Skin of body (tissue), 2 donors: ENCODE results near the gene SRGAP3. TPM values are rescaled to one million over a fixed set of nuclear protein-coding genes. Genes with fewer than 3 reads are reported as not detected.

Source experiments
- DNase-seq: peaks from one replicate; lab custom pipeline; 2025; lab: John Stamatoyannopoulos, UW
- total RNA-seq: library from RNA; depleted of rRNA; stranded (reverse); fragments of >200 nt; gene quantifications from one replicate; pipeline ENCODE4 v1.2.3, GENCODE V29; 2014

Gene SRGAP3
- total RNA-seq, 1 donor from 2014 or later: 21.4 TPM

DNA sequence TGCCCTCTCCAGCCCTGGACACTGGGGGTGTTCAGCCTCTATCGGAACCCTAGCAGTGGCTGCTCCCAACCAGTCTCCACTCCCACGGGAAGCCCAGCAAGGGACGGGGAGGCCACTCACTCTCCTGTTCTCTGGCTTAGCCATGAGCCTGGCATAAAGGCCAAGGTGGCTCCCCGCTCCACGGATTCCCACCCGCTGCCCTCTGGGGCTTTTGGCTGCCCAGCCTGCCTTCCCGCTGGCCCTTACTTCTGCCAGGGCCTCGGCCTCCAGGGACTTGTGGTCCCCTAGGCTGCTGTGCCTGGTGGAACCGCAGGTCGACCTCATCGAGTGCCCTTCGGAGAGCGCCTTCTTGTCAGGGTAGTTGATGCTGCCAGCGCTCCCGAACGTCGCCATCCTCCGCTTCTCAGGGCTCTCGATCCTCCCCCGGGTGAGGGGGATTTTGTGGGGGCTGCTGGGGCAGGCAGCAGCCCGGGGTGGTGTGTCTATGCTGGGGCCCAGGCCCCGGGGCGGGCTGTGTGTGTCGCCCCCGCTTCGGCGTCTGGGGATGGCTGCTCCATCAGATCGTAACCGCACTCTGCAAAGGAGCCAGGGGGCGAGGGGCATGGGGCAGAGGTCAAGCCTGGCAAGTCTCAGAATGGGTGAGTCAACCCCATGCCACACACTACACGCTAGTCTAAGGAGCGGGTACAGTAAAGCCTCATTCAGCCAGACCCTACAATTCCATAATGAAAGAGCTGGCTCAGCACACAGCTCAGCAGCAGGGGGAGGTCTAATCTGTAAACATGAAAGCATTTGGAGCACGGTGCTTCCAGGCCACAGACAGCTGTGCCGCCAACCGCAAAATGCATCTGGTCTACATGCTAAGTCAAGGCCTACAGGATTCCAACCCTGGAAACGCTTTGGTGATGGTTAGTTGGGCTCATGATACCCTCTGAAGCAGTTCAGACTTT lies 258.9 kb downstream of the SRGAP3 start:
- DNase-seq: peak; percentile 62

DNA sequence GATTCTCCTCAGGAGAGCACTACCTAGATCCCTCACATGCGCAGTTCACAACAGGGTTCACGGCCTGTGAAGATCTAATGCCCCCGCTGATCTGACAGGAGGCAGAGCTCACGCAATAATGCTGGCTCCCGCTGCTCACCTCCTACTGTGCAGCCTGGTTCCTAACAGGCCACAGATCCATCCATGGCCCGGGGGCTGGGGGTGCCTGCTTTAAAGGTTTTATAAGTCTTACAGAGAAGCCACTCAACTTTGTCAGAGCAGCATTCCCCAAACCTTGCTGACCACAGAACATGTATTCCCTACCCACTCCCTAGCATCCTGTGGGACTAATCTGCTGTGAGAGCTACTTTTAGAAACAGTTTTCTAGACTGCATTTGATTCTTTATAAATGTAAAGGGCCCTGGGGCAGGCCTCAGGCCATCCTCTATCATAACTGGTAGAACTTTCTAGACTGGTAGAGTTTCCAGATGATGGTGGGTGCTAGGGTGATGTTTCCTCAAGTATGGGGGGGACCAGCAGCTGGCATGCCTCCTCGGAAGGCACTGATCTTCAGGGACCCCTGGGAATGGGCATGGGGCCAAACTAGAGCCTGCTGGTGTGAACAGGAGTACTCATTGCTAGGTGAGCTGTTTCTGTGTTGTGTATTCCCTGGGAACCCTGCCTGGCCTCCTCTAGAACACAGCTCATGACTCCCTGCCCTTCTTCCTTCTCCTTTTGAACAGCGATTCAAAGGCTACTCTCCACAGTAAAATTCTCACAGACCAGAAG lies 260.5 kb downstream of the SRGAP3 start:
- no peak for DNase-seq

DNA sequence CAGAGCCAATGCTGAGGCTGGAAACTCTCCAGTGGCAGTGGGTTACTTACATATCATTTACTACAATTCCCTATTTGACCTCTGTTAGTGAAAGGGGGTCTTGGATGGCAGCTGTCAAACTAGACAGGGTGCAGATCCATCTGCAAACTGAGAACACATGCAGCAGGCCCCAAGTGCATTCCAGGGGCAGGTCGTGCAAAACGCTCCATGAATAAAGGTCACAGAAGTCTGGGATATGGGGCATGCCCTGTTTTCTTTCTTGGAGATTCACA lies 261.1 kb downstream of the SRGAP3 start:
- no peak for DNase-seq

DNA sequence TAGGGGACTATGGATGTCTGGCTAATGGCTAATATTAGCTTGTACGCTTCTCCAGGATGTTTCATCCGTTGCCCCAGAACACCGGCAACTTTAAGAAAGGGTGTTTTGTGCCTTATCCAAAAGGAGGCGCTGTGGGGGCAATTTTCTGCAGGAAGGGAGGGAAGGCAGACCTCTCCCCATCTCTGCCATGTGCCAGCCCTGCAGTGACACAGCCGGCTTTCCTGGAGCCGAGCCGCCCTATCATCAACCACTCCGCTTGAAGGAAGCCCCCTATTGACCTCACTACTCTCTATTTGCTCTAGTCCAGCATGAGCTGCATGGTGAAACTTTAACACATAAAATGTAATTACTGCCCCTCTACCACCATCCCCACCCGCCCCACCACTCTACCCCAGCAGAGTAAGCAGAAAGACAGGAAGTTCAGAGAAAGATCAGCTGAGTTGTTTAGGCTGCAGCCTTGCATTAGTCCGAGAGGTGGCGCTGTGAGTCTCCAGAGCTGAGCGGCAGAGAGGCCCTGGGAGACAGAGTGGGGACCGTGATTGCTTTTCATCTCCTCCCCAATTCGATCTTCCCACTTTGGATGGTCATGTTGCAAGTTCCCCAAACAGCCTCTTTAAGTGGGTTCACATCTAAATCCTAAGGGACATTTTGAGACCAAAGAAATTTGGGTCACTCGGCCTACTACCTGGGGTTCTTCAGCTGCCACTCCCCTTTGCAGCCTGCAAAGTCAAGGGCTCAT lies 261.6 kb downstream of the SRGAP3 start:
- peak; percentile 75 for DNase-seq

DNA sequence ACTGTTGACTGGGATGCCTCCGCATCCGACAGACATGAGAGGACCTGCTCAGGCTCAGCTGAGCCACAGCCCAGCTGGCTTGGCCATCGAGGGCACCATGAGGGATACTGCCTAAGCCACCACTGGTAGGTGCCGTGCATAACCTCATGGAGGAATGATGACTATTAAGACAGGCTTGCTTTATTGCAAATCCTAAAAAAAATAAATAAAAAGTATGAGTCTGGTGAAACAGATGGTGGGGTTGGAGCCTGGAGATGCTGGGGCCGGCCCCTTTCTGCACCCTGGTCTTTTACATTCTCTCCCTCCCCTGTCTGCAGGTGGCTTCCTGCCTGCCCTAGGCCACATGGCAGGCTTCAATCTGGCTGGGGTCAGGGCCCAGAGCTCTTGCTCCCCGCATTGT lies 262.2 kb downstream of the SRGAP3 start:
- no peak for DNase-seq

DNA sequence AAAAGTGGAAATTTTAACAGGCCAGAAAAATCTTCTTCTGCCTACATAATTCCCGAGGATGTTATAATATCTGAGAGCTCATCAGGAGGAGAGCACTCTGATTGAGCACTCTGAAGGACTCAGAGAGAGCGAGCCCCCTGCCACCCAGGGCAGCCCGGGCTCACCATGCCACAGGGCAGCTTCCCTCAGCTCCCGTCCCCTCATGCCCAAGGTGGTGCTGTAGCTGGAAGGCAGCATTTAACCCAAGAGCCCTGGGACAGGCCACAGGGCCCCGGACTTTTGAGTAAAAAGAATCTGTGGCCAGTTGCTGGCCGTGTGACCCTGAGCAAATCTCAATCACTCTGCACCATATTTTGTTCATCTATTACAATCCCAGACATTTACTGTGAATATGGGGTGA lies 262.7 kb downstream of the SRGAP3 start:
- DNase-seq: no peak

DNA sequence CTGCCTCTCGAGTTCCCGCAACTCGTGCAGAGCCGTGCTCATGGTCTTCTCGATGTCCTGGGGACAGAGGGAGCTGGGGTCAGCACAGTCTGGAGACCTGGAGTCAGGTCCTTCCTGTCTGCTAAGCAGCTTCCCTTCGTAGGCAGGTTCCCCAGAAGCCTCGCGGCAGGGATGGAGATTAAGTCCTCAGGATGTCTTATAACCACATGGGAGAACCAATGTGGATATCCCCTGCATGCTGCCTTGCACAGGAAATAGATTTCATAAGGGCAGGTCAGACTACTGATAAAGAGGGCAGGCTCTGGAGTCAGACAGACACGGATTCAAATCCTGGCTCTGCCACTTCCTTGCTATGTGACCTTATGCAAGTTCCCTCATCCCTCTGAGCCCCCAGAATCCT lies 263.6 kb downstream of the SRGAP3 start:
- no peak for DNase-seq

DNA sequence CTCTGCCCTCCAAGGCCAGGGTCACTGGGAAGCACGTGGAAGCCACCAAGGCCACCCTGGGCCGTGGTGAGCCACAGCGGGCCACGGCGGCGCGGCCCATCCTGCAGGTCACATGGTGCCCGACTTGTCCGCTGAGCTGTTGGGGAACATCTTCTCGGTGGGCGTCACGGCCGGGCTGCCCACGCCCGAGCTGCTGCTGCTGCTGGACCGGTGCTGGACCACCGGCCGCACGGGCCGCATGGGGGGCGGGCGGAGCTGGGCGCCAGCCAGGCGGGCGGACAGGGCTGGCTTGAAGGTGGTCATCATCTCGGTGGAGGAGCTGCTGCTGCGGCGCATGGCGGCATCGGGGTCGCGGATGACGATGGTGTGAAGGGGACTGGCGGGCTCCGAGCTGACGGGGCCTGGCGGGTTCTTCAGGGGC lies 264.0 kb downstream of the SRGAP3 start:
- no peak for DNase-seq

DNA sequence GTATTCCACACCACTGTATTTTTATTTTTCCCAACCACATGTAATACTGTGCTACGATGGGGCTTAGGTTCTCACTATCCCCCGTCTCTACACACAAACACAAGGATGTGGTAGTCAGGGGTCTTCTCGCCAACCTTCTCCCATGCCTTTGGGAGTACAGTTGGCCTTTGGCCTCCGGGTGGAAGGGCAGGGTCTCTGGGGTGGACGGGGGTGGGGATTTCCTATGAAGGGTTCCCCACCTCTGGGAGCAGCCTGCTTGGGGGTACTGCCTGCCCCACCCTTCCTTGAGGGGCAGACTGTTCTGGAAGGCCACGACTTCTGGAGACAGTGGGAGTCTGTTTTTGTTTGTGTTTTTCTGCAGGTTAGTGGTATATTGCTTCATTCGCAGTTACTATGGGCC lies 264.9 kb downstream of the SRGAP3 start:
- no peak for DNase-seq

DNA sequence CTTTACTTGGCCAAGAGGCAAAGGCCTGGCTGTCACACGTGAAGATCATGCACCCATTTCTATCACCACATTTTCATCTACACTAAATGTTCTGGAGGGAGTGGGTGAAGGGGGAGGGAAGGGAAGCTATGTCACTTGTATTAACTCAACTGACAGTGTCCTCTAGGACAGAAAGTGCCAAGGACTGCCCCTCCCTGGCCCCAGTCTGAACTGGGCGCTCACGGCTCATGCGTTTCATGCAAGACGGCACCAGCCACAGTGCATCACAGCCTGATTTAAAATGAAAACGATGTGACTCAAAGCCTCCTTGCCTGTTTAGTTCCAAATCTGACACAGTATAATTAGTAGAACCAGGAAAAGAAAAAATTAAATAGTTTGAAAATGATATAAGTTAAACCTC lies 265.4 kb downstream of the SRGAP3 start:
- DNase-seq: no peak

DNA sequence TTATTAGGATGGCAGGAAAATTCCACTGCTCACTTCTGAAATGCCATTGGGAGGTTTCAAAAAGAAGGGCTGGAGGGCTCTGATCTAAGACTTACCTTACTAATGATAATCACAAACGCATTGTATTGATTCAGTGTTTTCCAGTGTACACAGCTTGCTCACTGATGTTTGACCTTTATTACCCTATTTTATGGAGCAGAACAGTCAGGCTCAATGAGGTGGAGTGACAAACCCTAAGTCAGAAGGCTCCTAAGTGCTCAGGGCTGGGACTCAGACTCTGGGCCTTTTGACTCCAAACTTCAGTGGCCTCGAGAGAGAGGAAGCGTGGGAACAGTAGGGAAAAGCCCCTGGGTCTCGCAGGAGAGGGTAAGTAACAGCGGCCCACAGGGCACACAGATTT lies 265.9 kb downstream of the SRGAP3 start:
- no peak for DNase-seq

DNA sequence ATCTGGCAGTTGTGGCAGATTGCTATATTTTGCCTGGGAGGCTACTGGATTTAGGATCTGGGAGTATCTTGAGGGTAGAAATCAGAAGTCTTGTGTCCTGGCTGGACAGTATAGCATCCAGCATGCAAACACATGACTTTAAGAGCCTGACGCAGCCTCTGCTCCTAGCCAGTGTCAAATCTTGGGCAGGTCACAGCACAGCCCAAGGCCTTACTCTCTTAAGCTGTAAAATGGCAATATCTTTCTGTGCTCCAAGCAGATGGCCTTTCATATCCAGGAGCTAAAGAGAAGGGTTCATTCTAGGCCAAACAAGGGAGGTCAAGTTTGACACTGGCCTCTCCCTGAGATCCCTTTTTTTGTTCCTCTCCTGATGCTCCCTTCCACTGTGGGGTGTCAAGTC lies 266.4 kb downstream of the SRGAP3 start:
- DNase-seq: no peak

DNA sequence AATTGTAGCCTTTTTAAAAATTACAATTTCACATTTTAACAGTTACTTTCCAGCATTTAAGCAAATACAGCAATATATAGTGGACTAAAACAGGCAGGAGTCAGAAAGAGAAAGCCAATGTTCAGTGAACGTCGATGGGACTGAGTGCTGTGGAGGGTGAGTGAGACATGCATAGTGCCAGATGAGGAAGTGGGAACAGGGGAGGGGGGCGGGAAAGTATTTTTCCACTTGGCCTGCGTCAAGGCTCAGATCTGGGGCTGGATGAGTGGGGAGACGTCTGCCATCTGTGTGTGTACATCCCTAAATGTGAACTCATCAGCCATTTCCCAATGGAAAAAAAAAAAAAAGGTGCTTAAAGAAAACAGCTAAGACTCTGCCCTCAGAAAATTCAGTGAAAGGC lies 266.9 kb downstream of the SRGAP3 start:
- DNase-seq: peak; percentile 37

DNA sequence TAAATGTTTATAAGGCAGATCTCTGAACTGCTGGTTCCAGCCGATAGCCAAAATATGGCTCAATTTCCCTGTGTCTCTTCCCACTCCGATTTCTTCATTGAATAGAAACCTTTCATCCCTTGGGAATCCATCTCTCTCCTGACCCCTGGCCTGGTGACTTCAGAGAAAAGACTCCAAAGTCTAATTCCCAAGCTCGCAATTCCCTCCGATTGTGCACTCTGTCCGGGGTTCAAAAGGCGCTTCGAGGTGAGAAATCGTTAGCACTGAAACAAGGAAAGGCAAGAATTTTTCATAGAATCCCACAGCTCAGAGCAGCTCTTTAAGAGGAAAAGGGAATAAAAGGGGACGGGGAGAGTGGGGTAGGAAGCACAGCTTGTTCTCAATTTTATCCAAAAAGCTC lies 267.7 kb downstream of the SRGAP3 start:
- no peak for DNase-seq

DNA sequence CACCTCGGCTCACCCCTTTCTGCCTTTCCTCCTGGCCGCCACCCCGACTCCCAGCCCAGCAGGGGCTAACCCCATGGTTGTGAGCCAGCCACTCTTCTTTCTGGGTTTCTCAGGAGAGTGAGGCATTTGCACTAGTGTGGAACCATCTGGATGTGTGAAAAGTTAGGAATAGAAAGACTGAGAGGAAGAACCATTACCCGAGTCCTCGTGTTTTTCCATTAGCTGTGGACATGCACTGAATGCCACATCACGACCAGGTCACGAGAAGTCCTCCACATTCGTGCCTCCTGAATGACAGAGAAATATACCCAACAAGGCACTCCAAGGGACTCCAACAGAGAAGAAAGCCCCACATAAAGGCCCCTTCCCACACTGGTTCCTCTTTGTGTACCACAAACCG lies 268.1 kb downstream of the SRGAP3 start:
- DNase-seq: no peak

DNA sequence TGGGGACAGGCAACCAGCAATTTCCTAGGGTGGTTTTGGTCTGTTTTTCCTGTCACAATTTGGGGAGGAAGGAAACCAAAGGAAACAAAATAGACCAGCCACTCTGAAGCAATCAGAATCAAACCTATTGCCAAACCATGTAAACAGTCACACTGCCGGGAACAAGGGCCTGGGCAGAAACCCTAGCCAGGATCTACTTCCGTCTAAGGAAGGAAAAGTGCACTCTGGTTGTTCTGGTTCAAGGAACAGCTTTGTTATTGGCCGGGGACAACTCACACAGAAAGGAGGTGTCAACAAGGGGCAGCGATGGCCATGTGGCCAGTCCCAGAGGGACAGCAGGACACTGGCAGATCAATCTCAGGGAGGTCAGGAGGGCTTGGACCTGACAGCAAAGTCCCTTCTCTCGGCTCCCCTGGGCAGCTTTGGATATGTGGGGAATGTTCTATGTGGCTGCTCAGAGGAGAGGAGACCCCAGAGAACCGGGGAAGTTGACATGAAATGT lies 268.6 kb downstream of the SRGAP3 start:
- no peak for DNase-seq

DNA sequence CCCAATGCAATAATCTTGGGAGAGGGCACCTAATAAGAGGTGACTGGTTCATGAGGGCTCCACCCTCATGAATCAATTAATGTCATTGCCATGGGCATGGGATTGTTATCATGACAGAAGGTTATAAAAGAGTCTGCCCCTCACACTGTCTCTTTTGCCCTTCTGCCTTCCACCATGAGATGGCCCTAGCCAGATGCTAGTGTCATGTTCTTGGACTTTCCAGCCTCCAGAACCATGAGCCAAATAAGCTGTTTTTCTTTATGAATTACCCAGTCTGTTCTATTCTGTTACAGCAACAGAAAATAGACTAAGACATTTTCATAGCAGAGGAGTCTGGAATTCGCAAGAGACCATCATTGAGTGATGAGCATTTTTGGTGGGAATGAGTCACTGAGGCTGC lies 270.2 kb downstream of the SRGAP3 start:
- no peak for DNase-seq

DNA sequence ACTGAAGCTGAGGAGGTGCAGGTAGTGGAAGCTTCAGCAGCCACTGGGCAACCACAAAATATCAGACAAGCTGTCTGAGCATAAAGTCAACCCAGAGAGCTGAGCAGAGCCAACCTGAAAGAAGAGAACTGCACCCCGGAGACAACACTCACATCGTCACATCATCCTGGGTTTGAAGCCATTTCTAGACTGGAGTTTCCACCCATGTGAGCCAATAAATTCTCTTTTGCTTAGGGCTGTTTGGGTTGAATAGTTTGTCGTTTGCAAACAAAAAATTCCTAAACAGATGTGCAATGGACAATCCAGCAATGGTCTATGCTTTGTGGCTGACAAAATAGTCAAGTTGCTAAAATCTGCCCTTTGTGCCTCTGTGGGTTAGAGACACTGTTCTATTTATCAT lies 270.9 kb downstream of the SRGAP3 start:
- no peak for DNase-seq

DNA sequence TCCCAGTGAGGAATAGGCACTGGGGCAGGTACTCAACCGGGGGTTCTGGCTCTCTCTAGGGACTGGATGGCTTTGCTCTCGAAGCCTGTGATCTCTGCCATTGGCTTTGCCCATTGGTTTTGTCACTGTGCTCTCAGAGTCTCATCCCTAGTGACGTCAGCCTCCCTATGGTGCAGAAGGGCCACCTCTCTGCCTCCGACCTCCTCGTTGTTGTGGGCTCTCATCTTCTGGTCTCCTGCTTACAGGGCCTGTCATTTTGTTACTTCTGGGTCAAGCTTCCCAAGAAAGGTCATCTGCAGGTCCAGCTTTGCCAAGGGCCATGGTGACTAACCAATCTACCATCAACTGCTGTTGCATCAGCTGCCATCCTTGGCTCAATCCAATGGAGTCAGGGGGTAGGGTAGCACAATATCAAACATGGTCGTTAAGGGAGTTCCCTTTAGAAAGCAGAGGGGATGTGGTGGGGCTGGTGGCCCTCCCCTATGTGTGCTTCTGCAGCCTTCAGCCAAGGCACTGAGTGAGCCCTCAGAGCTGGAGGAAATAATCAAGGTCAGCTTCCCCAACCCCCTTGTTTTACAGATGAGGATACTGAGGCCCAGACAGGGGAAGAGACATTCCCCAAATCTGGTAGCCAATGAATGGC lies 272.8 kb downstream of the SRGAP3 start:
- no peak for DNase-seq

DNA sequence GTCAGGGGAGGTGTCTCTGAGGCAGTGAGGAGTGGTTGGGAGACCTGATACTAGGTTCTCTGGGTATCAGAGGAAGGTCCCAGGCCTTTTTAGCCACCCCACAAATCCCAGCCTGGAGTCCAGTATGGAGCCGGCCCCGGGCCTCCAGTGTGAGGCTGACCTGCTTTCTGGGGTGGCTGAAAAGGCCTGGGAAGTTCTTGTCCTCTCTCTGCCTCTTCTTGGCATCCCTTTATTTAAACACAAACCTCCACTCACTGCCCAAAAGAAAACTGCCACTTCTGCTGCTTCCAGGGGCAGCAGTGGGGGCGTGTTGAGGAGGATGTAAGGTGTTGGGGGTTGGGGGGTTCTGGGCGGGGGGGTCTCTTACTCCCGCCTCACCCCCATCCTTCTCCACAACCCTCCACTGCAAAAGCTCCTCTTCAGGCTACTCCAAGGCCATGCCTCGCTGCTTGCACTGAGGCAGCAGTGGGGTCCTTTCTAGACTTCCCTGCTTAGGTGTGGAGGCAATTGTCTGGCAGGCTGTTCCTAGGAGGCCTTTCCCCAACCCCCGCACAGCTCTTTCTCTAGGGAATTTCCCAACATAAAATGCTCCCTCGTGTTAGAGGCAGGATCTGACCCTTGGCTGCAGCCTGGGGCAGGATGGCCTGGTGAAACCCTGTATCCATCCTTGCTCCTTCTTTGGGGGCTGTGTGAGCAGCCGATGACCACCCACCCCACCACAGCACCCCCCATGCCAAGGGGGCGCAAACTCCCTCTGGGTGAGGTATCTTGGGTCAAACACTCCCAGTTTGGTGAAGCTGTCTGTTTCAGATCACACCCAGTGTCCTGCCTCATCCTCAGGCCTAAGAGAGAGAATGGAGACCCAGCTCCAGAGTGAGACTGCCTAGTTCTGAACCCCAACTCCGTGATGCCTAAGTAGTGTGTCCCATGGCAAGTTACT lies 274.1 kb downstream of the SRGAP3 start:
- no peak for DNase-seq
